ENCODE measurements around the gene SLC16A10.
"Not testable (repeated sequence)": the region's sequence is repeated elsewhere in the genome, so short reads cannot be mapped to it uniquely, and the experiment has no call there.

Gene SLC16A10

DNA sequence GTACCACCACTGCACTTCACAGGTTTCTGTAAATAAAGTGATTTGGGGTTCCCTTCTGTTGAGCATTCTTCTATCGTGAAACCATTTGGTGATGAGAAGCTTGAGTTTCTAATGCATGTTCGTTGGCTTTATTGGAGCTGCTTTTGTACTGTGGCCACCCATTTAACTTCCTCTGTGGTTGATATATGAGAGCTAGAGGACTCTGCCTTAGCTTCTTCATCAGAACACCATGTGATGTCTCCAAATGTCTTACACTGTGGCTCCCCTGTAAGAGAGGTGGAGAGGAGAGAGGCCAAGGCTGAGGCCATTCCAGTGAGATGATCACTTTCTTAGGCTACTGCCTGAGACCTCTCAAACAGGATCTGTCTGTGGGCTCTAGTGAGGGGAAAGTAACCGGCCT lies 114.5 kb downstream of the SLC16A10 start:
- H3K4me3 ChIP-seq (ENCODE audit: low read length), result no peak overlapping the region
- no peak for TF ChIP-seq ZNF274 (IDR thresholded peaks at IDR 0.05; ENCODE audit: low read depth, low read length)

DNA sequence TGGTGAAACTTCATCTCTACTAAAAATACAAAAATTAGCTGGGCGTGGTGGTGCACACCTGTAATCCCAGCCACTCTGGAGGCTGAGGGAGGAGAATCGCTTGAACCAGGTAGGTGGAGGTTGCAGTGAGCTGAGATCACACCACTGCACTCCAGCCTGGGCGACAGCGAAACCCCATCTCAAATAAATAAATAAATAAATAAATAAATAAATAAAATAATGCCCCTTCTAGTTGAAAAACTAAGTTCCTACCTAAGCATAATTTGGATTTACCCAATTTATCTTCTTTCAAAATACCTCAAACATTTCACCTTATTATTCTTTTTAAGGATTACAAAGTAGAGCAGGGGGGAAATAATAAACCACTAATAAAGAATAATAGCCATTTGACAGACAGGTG lies 116.2 kb downstream of the SLC16A10 start:
- H3K4me3 ChIP-seq (ENCODE audit: low read length), result not testable (repeated sequence)

DNA sequence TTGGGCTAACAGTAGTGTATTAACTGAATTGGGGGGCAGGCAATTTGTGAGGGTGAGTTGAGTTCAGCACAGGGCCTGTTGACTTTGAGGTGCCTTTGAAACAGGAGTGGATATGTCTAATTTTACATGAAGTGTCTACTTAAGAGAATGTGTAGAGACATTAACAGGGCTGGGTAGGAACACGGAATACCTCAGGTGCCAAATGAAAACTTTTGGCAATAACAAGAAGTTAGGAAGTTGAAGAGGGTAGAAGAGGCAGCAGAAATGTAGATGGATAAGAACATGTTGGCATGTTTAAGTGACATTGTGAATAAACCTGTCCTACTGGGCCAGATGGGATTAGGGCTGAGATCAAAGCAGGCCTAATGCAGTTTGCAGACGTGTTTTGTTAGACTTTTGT lies 117.0 kb downstream of the SLC16A10 start:
- no peak overlapping the region for H3K4me3 ChIP-seq (ENCODE audit: low read length)
- no peak for TF ChIP-seq ZNF274 (IDR thresholded peaks at IDR 0.05; ENCODE audit: low read depth, low read length)

DNA sequence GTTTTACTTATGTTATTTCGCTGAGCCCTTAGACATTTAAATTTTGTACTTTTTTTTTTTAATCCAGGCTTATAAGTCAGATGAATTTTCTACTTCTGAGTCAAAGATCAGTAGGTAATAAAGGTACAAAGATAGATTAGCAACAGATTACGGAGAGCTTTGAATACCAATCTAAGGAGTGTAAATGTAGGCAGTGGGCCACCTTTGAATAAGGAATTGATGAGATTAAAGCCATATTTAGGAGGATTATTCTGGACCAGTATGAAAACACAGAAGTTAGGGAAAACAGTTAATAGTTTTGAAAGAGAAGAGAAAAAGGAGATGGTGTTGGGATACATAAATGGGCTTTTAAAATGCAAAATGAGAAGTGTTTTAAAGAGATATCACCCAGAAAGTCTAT lies 117.6 kb downstream of the SLC16A10 start:
- TF ChIP-seq ZNF274 (IDR thresholded peaks at IDR 0.05; ENCODE audit: low read depth, low read length), result no peak
- H3K4me3 ChIP-seq (ENCODE audit: low read length), result no peak overlapping the region

DNA sequence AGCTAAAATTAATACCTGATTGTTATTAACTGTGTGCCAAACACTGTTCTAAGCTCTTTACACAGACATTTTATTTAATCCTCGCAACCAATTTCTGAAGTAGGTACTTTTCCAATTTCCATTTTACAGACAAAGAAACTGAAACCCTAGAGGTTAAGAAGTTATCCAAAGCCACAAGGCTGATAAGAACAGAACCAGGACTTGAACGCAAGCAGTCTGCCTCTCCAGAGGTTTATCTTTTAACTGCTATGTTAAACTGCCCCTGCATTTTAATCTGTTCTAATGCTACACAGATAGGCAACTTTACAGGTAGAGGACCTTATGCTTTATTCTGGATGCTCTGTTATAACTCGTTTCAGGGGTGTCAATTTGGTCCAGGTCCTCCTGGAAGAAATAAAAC lies 118.2 kb downstream of the SLC16A10 start:
- TF ChIP-seq ZNF274 (IDR thresholded peaks at IDR 0.05; ENCODE audit: low read depth, low read length), result no peak
- no peak overlapping the region for H3K4me3 ChIP-seq (ENCODE audit: low read length)

DNA sequence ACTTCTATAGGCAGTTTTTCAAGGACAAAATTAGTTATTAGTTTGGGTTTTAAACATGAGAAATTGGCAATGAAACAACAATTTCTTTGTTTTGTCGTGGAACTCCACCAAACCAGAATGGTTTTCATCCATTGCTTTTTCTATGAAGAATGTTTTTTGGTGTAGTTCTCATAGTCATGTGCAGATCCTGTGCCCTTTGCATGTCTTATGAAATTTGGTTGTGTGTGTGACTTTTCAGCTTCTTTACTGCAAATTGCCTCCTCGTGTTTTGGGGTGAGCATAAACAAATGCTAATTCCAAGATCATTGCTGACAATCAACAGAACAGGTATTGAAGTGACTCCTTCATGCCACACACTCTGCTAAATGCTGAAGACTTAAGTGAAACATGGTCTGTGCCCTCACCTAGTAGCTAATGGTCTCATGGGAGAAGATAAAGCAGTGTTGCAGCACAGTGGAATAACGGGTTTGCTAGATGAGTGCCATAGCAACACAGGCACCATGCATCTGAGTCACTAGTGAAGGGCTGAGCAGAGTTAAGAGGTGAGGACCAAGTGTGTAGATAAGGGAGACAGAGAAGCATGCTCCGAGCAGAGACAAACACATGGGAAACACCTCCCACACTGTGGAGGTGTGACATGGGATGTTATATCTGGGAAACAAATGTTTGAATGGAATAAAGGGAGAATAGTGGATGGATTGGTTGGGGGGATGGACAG lies 120.0 kb downstream of the SLC16A10 start:
- no peak for TF ChIP-seq ZNF274 (IDR thresholded peaks at IDR 0.05; ENCODE audit: low read depth, low read length)

GRCh38 chr6:111208933-111209332 lies 121.6 kb downstream of the SLC16A10 start:
- TF ChIP-seq ZNF274 (IDR thresholded peaks at IDR 0.05; ENCODE audit: low read depth, low read length), result no peak
- no peak overlapping the region for H3K4me3 ChIP-seq (ENCODE audit: low read length)

More for the DNA sequence above, 120.0 kb downstream of the SLC16A10 start:
- no peak overlapping the region for H3K4me3 ChIP-seq (ENCODE audit: low read length)

GRCh38 chr6:111210194-111210728 lies 123.0 kb downstream of the SLC16A10 start:
- TF ChIP-seq ZNF274 (IDR thresholded peaks at IDR 0.05; ENCODE audit: low read depth, low read length), result no peak
- no peak overlapping the region for H3K4me3 ChIP-seq (ENCODE audit: low read length)

GRCh38 chr6:111211411-111212030 lies 124.2 kb downstream of the SLC16A10 start:
- no peak overlapping the region for H3K4me3 ChIP-seq (ENCODE audit: low read length)
- TF ChIP-seq ZNF274 (IDR thresholded peaks at IDR 0.05; ENCODE audit: low read depth, low read length), result no peak

GRCh38 chr6:111212625-111213024 lies 125.3 kb downstream of the SLC16A10 start:
- no peak overlapping the region for H3K4me3 ChIP-seq (ENCODE audit: low read length)
- no peak for TF ChIP-seq ZNF274 (IDR thresholded peaks at IDR 0.05; ENCODE audit: low read depth, low read length)

DNA sequence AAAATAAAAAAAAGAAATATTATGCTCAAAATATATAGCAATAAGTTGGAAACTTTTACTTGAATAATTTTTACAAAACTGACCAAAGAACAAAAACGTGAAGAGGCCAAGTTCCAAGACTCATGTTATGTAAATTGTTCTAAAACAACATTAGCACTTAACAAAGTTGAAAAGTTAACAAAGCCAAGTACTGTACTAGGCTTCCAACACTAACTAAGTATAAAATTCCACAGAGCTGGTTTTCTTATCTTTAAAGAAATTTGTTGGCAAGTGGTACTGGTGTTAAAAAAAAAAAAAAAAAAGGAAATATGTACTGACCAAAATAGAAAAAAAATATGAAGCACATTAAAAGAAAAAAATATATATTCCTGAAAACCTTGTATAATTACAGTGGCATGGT lies 127.8 kb downstream of the SLC16A10 start:
- H3K4me3 ChIP-seq (ENCODE audit: low read length), result no peak overlapping the region
- no peak for TF ChIP-seq ZNF274 (IDR thresholded peaks at IDR 0.05; ENCODE audit: low read depth, low read length)

DNA sequence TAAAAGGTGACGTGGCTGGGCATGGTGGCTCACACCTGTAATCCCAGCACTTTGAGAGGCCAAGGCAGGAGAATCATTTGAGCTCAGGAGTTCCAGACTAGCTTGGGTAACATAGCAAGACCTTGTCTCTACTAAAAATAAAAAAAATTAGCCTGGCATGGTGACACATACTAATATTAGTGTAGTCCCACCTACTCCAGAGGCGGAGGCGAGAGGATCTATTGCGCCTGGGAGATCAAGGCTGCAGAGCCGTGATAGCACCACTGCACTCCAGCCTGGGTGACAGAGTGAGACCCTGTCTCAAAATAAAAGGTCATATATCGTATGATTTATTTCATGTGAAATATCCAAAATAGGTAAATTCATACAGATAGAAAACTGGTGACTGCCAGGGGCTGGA lies 132.5 kb downstream of the SLC16A10 start:
- H3K4me3 ChIP-seq (ENCODE audit: low read length), result no peak overlapping the region
- TF ChIP-seq ZNF274 (IDR thresholded peaks at IDR 0.05; ENCODE audit: low read depth, low read length), result no peak

GRCh38 chr6:111220383-111221031 lies 133.2 kb downstream of the SLC16A10 start:
- H3K4me3 ChIP-seq (ENCODE audit: low read length), result no peak overlapping the region
- no peak for TF ChIP-seq ZNF274 (IDR thresholded peaks at IDR 0.05; ENCODE audit: low read depth, low read length)

- no peak for TF ChIP-seq ZNF274 (IDR thresholded peaks at IDR 0.05; ENCODE audit: low read depth, low read length)
Observed at GRCh38 chr6:111221804-111222203, 134.5 kb downstream of the SLC16A10 start.

DNA sequence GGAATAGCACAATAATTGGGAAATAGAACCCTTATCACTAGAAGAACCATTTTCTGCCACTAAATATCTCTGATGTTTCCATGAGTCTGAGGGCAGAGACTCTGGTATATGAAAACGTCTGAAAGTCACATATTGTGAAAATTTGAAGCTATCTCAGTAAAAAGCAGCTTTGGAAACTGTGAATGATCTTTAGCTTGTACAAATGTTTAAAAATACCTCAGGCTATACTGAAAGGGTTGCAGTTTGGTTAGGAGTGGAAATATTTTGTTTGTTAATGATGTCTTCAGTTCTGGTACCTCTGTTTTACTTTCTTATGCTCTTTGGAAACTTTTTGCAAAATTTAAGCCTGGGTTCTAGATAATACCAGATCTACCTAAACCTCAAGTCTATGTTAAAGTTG lies 135.0 kb downstream of the SLC16A10 start:
- no peak for TF ChIP-seq ZNF274 (IDR thresholded peaks at IDR 0.05; ENCODE audit: low read depth, low read length)
- no peak overlapping the region for H3K4me3 ChIP-seq (ENCODE audit: low read length)

More at GRCh38 chr6:111221804-111222203, 134.5 kb downstream of the SLC16A10 start:
- H3K4me3 ChIP-seq (ENCODE audit: low read length), result no peak overlapping the region

All from GM08714 (cell line).